Umbilical cord (tissue), 2 donors: ENCODE measurements around the gene TDG. TPM values are rescaled to one million over a fixed set of nuclear protein-coding genes. Genes with fewer than 3 reads are reported as not detected.
A peak's percentile ranks its signal among the peaks of the same experiment; 100 is the strongest.
"Not testable (repeated sequence)": the region's sequence is repeated elsewhere in the genome, so short reads cannot be mapped to it uniquely, and the experiment has no call there.

Experiments
- DNase-seq: peaks from one replicate; pipeline ENCODE4 v3.0.0-alpha.2; 2015; ENCODE audit warnings: low spot score
- total RNA-seq: library from RNA; depleted of rRNA; stranded (reverse); fragments of >200 nt; gene quantifications from one replicate; pipeline ENCODE4 v1.2.3, GENCODE V29; 2014; ENCODE audit warnings: low replicate concordance; ENCODE audit not compliant: insufficient read depth

The TDG gene
- total RNA-seq, 1 donor from 2014 or later, result 36.4 TPM

- DNase-seq, result no peak
Measured at GRCh38 chr12:103960616-103961227, 5.0 kb upstream of the TDG start.

- DNase-seq, result no peak
Measured at GRCh38 chr12:103962493-103962892, 3.2 kb upstream of the TDG start.

GRCh38 chr12:103964805-103965204 is 867 bp upstream of the TDG start:
- DNase-seq, result peak; percentile 3

- no peak for DNase-seq
Measured at GRCh38 chr12:103965255-103965589, 450 bp upstream of the TDG start.

- no peak for DNase-seq
Measured at GRCh38 chr12:103966736-103967135, 1.1 kb downstream of the TDG start.

GRCh38 chr12:103969391-103969790 is 3.7 kb downstream of the TDG start:
- DNase-seq, result no peak

- no peak for DNase-seq
Measured at GRCh38 chr12:103973909-103974308, 8.2 kb downstream of the TDG start.

GRCh38 chr12:103975368-103975767 is 9.7 kb downstream of the TDG start:
- DNase-seq, result no peak

GRCh38 chr12:103978384-103978982 is 12.8 kb downstream of the TDG start:
- DNase-seq, result no peak

- no peak for DNase-seq
Measured at GRCh38 chr12:103986829-103987228, 21.2 kb downstream of the TDG start.

- no peak for DNase-seq
Measured at GRCh38 chr12:103994235-103994634, 28.6 kb downstream of the TDG start.

GRCh38 chr12:103996595-103996994 is 30.9 kb downstream of the TDG start:
- DNase-seq, result no peak

GRCh38 chr12:103997286-103997900 is 31.7 kb downstream of the TDG start:
- DNase-seq, result no peak

- no peak for DNase-seq
Measured at GRCh38 chr12:103998976-103999375, 33.3 kb downstream of the TDG start.

- no peak for DNase-seq
Measured at GRCh38 chr12:104000807-104001434, 35.2 kb downstream of the TDG start.

GRCh38 chr12:104002686-104003085 is 37.0 kb downstream of the TDG start:
- no peak for DNase-seq

GRCh38 chr12:104003596-104003995 is 37.9 kb downstream of the TDG start:
- DNase-seq, result no peak

- no peak for DNase-seq
Measured at GRCh38 chr12:104006929-104007328, 41.3 kb downstream of the TDG start.

GRCh38 chr12:104010121-104010520 is 44.4 kb downstream of the TDG start:
- no peak for DNase-seq

- no peak for DNase-seq
Measured at GRCh38 chr12:104010606-104011169, 45.0 kb downstream of the TDG start.

GRCh38 chr12:104011253-104011652 is 45.6 kb downstream of the TDG start:
- DNase-seq, result peak; percentile 9

GRCh38 chr12:104012331-104012730 is 46.7 kb downstream of the TDG start:
- no peak for DNase-seq

GRCh38 chr12:104021862-104022261 is 56.2 kb downstream of the TDG start:
- DNase-seq, result not testable (repeated sequence)
